ENCODE results near the gene MBP. TPM values are rescaled to one million over a fixed set of nuclear protein-coding genes. Genes with fewer than 3 reads are reported as not detected.

The MBP gene
- total RNA-seq, 1 experiment from 2014 or later = 88.8 TPM

- in situ Hi-C loops (cut with HindIII; ENCODE audit: low pct_unique_long_range_greater_than_20kb, low sequenced_read_pairs) = no loop called here
- H3K27ac ChIP-seq (ENCODE audit: low read length) = no peak overlapping the region
- H3K27me3 ChIP-seq (ENCODE audit: control insufficient read depth, insufficient read depth, low read length) = no peaks in the 10 kb centered on the region
- H3K4me3 ChIP-seq (ENCODE audit: low read depth in 2 of 2, low read length in 2 of 2) = no peak overlapping the region
- no TSS peak for BruUV-seq (replicated peaks)
- intact Hi-C loops (cut with micrococcal nuclease; ENCODE audit: unreplicated experiment) = no loop called here
- DNase-seq (ENCODE audit: low read depth, low spot score) (no peak), ATAC-seq (no peak)
- no peaks in the 10 kb centered on the region for H3K36me3 ChIP-seq (ENCODE audit: control insufficient read depth, insufficient read depth, low read length)
- CTCF ChIA-PET = no interaction called here
- POLR2A ChIA-PET = no interaction called here
- no peaks in the 10 kb centered on the region for H3K9me3 ChIP-seq (ENCODE audit: control insufficient read depth, insufficient read depth, low read depth, low read length)
- TF ChIP-seq, protein P1, sequence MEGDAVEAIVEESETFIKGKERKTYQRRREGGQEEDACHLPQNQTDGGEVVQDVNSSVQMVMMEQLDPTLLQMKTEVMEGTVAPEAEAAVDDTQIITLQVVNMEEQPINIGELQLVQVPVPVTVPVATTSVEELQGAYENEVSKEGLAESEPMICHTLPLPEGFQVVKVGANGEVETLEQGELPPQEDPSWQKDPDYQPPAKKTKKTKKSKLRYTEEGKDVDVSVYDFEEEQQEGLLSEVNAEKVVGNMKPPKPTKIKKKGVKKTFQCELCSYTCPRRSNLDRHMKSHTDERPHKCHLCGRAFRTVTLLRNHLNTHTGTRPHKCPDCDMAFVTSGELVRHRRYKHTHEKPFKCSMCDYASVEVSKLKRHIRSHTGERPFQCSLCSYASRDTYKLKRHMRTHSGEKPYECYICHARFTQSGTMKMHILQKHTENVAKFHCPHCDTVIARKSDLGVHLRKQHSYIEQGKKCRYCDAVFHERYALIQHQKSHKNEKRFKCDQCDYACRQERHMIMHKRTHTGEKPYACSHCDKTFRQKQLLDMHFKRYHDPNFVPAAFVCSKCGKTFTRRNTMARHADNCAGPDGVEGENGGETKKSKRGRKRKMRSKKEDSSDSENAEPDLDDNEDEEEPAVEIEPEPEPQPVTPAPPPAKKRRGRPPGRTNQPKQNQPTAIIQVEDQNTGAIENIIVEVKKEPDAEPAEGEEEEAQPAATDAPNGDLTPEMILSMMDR (IDR thresholded peaks at IDR 0.05) = no peak
- no peak for TF ChIP-seq REST (IDR thresholded peaks at IDR 0.05; ENCODE audit: insufficient read depth in 1 of 2, low read depth in 2 of 2, low read length in 1 of 2)
- no peaks in the 10 kb centered on the region for H3K4me1 ChIP-seq (ENCODE audit: control insufficient read depth, insufficient read depth, low read length)
Measured at GRCh38 chr18:76957384-76958355, 174.9 kb downstream of the MBP start.

GRCh38 chr18:76956648-76957047, 175.9 kb downstream of the MBP start:
- intact Hi-C loops (cut with micrococcal nuclease; ENCODE audit: unreplicated experiment) = no loop called here
- Histone ChIP-seq H3K9me3 (ENCODE audit: control insufficient read depth, insufficient read depth, low read depth, low read length) (no peaks in the 10 kb centered on the region), H3K36me3 (ENCODE audit: control insufficient read depth, insufficient read depth, low read length) (no peaks in the 10 kb centered on the region), H3K4me1 (ENCODE audit: control insufficient read depth, insufficient read depth, low read length) (no peaks in the 10 kb centered on the region), H3K27me3 (ENCODE audit: control insufficient read depth, insufficient read depth, low read length) (no peaks in the 10 kb centered on the region), H3K27ac (ENCODE audit: low read length) (no peak overlapping the region), H3K4me3 (ENCODE audit: low read depth in 2 of 2, low read length in 2 of 2) (no peak overlapping the region)
- in situ Hi-C loops (cut with HindIII; ENCODE audit: low pct_unique_long_range_greater_than_20kb, low sequenced_read_pairs) = no loop called here
- TF ChIP-seq POLR2AphosphoS5 (IDR thresholded peaks at IDR 0.05; ENCODE audit: low read depth, low read length) = no peak
- no peak for TF ChIP-seq SIN3A (IDR thresholded peaks at IDR 0.05; ENCODE audit: borderline replicate concordance, insufficient read depth, low read depth, low read length)
- TF ChIP-seq REST (IDR thresholded peaks at IDR 0.05; ENCODE audit: insufficient read depth in 1 of 2, low read depth in 2 of 2, low read length in 1 of 2) = no peak
- TF ChIP-seq, protein P1 (IDR thresholded peaks at IDR 0.05) = no peak
- TF ChIP-seq TCF7L2 (IDR thresholded peaks at IDR 0.05; ENCODE audit: low read depth, low read length) = no peak
- POLR2A ChIA-PET = no interaction called here
- CTCF ChIA-PET = no interaction called here
- no peak for DNase-seq (ENCODE audit: low read depth, low spot score)
- ATAC-seq = no peak
- BruUV-seq (replicated peaks) = no TSS peak
